Neural crest cell (in vitro differentiated cells): ENCODE measurements around the gene BLOC1S1. TPM values are rescaled to one million over a fixed set of nuclear protein-coding genes. Genes with fewer than 3 reads are reported as not detected.

ENCODE experiments used
- DNase-seq: peaks from one replicate; pipeline ENCODE4 v3.0.0; 2021; ENCODE audit warnings: low read depth, mixed read lengths, low spot score
- H3K27ac Mint-ChIP-seq: one replicate; pipeline ENCODE4 v1.8.0; 2021; ENCODE audit warnings: mild to moderate bottlenecking, mixed read lengths; ENCODE audit not compliant: unreplicated experiment
- H3K27me3 Mint-ChIP-seq: 2 replicates; pipeline ENCODE4 v1.8.0; 2021; ENCODE audit warnings: low read depth, mild to moderate bottlenecking, mixed read lengths
- H3K36me3 Mint-ChIP-seq: 2 replicates; pipeline ENCODE4 v1.8.0; 2021; ENCODE audit warnings: low read depth, mild to moderate bottlenecking, mixed read lengths
- H3K4me1 Mint-ChIP-seq: 2 replicates; pipeline ENCODE4 v1.8.0; 2021; ENCODE audit warnings: mixed read lengths
- H3K4me3 Mint-ChIP-seq: one replicate; pipeline ENCODE4 v1.8.0; 2021; ENCODE audit warnings: mild to moderate bottlenecking, mixed read lengths
- H3K9me3 Mint-ChIP-seq: 2 replicates; pipeline ENCODE4 v1.8.0; 2021; ENCODE audit warnings: mixed read lengths
- total RNA-seq: library from RNA; stranded (reverse); gene quantifications from 2 replicates; pipeline ENCODE4 v1.2.1, GENCODE V29; 2021
- TF ChIP-seq, protein P1 (sequence below): fragments of 200-600 bp; sonication (generic); conservative IDR thresholded peaks from 2 replicates; pipeline ENCODE4 v1.5.0; 2021; ENCODE audit warnings: antibody characterized with exemption, mild to moderate bottlenecking

Gene BLOC1S1
- total RNA-seq, 1 donor from 2014 or later = 111 TPM

- H3K4me3 Mint-ChIP-seq = no peak overlapping the region
- H3K9me3 Mint-ChIP-seq = no peaks in the 10 kb centered on the region
- TF ChIP-seq, protein P1, sequence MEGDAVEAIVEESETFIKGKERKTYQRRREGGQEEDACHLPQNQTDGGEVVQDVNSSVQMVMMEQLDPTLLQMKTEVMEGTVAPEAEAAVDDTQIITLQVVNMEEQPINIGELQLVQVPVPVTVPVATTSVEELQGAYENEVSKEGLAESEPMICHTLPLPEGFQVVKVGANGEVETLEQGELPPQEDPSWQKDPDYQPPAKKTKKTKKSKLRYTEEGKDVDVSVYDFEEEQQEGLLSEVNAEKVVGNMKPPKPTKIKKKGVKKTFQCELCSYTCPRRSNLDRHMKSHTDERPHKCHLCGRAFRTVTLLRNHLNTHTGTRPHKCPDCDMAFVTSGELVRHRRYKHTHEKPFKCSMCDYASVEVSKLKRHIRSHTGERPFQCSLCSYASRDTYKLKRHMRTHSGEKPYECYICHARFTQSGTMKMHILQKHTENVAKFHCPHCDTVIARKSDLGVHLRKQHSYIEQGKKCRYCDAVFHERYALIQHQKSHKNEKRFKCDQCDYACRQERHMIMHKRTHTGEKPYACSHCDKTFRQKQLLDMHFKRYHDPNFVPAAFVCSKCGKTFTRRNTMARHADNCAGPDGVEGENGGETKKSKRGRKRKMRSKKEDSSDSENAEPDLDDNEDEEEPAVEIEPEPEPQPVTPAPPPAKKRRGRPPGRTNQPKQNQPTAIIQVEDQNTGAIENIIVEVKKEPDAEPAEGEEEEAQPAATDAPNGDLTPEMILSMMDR = no peak
- no peak for DNase-seq
- peaks cover 23% of the 10 kb centered on the region for H3K4me1 Mint-ChIP-seq
- H3K27ac Mint-ChIP-seq = no peak overlapping the region
- H3K27me3 Mint-ChIP-seq = no peaks in the 10 kb centered on the region
- peaks cover 26% of the 10 kb centered on the region for H3K36me3 Mint-ChIP-seq
Observed at GRCh38 chr12:55760663-55761062, 44.8 kb downstream of the BLOC1S1 start.

DNA sequence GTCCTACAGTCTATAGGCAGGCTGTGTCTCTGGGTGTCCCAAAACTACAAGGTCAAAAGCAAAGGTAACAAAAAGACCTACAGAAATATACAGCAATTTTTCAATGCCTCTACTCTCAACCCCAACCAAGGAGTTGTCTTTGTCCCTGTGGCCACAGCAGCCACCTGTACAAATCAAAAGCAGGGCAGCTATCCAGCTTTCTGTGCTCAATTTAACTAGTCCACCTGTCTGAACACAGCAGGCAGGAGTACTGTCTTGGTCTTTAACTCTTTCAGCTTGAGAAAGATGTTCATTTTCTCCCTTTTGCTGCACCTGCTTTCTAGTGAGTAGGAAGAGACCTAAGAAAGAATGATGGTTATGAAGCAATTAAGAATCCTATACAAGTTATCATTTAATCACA, 46.8 kb downstream of the BLOC1S1 start:
- peaks cover 26% of the 10 kb centered on the region for H3K36me3 Mint-ChIP-seq
- no peaks in the 10 kb centered on the region for H3K9me3 Mint-ChIP-seq
- TF ChIP-seq, protein P1 = no peak
- DNase-seq = no peak
- no peak overlapping the region for H3K27ac Mint-ChIP-seq
- H3K27me3 Mint-ChIP-seq = no peaks in the 10 kb centered on the region
- H3K4me1 Mint-ChIP-seq = peaks cover 28% of the 10 kb centered on the region
- H3K4me3 Mint-ChIP-seq = no peak overlapping the region

GRCh38 chr12:55765736-55766290, 50.0 kb downstream of the BLOC1S1 start:
- Mint-ChIP-seq H3K36me3 (peaks cover 19% of the 10 kb centered on the region), H3K27ac (peak overlapping the region; percentile 32), H3K9me3 (no peaks in the 10 kb centered on the region), H3K4me3 (peak overlapping the region; percentile 14), H3K27me3 (no peaks in the 10 kb centered on the region), H3K4me1 (peaks cover 22% of the 10 kb centered on the region)
- no peak for DNase-seq
- TF ChIP-seq, protein P1 = no peak

GRCh38 chr12:55767156-55767555, 51.3 kb downstream of the BLOC1S1 start:
- Mint-ChIP-seq H3K9me3 (no peaks in the 10 kb centered on the region), H3K4me3 (peak overlapping the region; percentile 45), H3K27ac (no peak overlapping the region), H3K4me1 (peaks cover 32% of the 10 kb centered on the region), H3K36me3 (peaks cover 15% of the 10 kb centered on the region), H3K27me3 (no peaks in the 10 kb centered on the region)
- no peak for DNase-seq
- TF ChIP-seq, protein P1 = no peak

Other genes with a start within 250 kb of the BLOC1S1 start
- not detected in 2 replicates for gene OR6C70, start 245.9 kb upstream of the BLOC1S1 start, total RNA-seq
- not detected in 2 replicates for gene OR6C68, start 223.7 kb upstream of the BLOC1S1 start, total RNA-seq
- gene OR6C4, start 166.4 kb upstream of the BLOC1S1 start, total RNA-seq = not detected in 2 replicates
- gene OR2AP1, start 143.6 kb upstream of the BLOC1S1 start, total RNA-seq = not detected in 2 replicates
- gene OR10P1, start 79.2 kb upstream of the BLOC1S1 start, total RNA-seq = not detected in 2 replicates
- gene ITGA7, start 8.1 kb upstream of the BLOC1S1 start, total RNA-seq = 57.9 and 63.7 TPM in 2 replicates
- 10.4 and 14.2 TPM in 2 replicates for gene RDH5, start 4.3 kb downstream of the BLOC1S1 start, total RNA-seq
- gene CD63, start 13.0 kb downstream of the BLOC1S1 start, total RNA-seq = 535 and 560 TPM in 2 replicates
- gene GDF11, start 27.1 kb downstream of the BLOC1S1 start, total RNA-seq = 66.6 and 67.0 TPM in 2 replicates
- gene SARNP, start 101.7 kb downstream of the BLOC1S1 start, total RNA-seq = 121 and 123 TPM in 2 replicates
- 32.6 and 33.3 TPM in 2 replicates for gene ORMDL2, start 102.0 kb downstream of the BLOC1S1 start, total RNA-seq
- 35.3 and 40.3 TPM in 2 replicates for gene DNAJC14, start 113.5 kb downstream of the BLOC1S1 start, total RNA-seq
- not detected in 2 replicates for gene MMP19, start 126.9 kb downstream of the BLOC1S1 start, total RNA-seq
- gene PYM1, start 211.8 kb downstream of the BLOC1S1 start, total RNA-seq = 54.0 and 56.8 TPM in 2 replicates
- gene DGKA, start 215.1 kb downstream of the BLOC1S1 start, total RNA-seq = 17.1 and 18.8 TPM in 2 replicates
- 36.9 and 39.9 TPM in 2 replicates for gene PMEL, start 250.0 kb downstream of the BLOC1S1 start, total RNA-seq